Fibroblast of pulmonary artery (primary cell): ENCODE results near the gene CCNI.
A peak's percentile ranks its signal among the peaks of the same experiment; 100 is the strongest.
"Not testable (repeated sequence)": the region's sequence is repeated elsewhere in the genome, so short reads cannot be mapped to it uniquely, and the experiment has no call there.

Source experiments
- DNase-seq: peaks from one replicate; pipeline ENCODE4 v3.0.0-alpha.2; 2010; ENCODE audit warnings: low read depth
- H3K4me3 ChIP-seq: replicated peaks from 2 replicates; pipeline ENCODE4 v1.5.1; 2011; ENCODE audit warnings: low read depth, mild to moderate bottlenecking, control low read depth, low read length, moderate library complexity
- TF ChIP-seq, protein P1 (sequence below): IDR thresholded peaks from 2 replicates; pipeline ENCODE4 v1.5.1; 2011; ENCODE audit warnings: mild to moderate bottlenecking, control low read depth, low read length, inconsistent platforms; ENCODE audit errors: missing control alignments

The CCNI gene

DNA sequence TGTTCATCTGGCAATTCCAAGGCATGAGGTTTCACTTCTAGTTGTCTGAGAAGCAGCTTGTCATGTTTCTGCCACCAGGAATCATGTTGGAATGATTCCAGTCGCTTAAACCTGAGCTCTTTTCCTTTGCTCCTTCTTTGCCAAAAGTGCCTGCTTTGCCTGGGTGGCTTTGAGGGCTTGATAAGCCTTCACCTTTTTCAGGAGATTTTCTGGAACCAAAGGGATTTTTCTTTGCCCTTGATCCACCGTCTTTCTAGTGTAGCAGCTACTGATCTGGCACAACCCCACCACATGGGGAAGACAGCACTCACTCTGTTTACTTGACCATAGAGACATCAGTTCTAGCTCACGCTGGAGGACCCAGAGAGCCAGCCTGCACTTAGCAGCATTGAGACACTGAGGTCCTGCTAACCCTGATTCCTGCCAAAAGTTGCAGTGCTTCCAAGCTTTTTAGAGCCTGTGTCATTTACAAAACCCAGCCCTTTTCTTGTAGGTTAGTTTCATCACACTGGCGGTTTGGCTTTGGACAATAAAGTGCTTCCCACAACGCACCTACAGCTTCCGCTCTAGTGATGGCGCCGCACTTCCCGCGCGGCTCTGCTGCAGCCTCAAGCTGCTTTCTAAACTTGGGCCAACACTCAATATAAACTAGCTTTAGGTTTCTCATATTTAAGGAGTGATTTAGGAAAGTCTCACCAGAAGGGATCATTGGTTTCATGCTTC, 7.3 kb upstream of the CCNI start:
- no peak for DNase-seq
- TF ChIP-seq, protein P1, sequence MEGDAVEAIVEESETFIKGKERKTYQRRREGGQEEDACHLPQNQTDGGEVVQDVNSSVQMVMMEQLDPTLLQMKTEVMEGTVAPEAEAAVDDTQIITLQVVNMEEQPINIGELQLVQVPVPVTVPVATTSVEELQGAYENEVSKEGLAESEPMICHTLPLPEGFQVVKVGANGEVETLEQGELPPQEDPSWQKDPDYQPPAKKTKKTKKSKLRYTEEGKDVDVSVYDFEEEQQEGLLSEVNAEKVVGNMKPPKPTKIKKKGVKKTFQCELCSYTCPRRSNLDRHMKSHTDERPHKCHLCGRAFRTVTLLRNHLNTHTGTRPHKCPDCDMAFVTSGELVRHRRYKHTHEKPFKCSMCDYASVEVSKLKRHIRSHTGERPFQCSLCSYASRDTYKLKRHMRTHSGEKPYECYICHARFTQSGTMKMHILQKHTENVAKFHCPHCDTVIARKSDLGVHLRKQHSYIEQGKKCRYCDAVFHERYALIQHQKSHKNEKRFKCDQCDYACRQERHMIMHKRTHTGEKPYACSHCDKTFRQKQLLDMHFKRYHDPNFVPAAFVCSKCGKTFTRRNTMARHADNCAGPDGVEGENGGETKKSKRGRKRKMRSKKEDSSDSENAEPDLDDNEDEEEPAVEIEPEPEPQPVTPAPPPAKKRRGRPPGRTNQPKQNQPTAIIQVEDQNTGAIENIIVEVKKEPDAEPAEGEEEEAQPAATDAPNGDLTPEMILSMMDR = no peak
- H3K4me3 ChIP-seq = no peak overlapping the region

DNA sequence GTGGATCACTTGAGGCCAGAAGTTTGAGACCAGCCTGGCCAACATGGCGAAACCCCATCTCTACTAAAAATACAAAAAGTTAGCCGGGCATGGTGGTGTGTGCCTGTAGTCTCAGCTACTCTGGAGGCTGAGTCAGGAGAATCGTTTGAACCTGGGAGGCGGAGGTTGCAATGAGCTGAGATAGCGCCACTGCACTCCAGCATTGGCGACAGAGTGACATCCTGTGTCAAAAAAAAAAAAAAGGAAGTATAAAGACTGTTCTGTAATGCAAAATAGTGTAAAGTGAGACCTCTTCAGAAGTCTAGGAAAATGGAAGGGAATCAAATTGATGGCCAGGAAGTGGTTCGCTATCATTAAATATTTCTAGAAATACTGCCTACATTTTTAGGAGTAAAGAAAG, 5.0 kb upstream of the CCNI start:
- DNase-seq, H3K4me3 ChIP-seq: not testable (repeated sequence)

DNA sequence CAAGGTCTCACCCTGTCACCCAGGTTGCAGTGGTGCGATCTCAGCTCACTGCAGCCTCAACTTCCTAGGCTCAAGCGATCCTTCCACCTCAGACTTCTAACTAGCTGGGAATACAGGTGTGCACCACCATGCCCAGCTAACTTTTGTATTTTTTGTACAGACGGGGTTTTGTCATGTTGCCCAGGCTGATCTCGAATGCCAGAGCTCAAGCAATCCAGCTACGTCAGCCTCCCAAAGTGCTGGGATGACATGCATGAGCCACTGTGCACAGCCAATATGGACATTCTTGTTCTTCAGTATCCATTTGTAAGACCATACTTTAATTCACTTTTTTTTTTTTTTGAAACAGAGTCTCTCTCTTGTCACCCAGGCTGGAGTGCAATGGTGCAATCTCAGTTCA, 3.5 kb upstream of the CCNI start:
- H3K4me3 ChIP-seq = no peak overlapping the region
- TF ChIP-seq, protein P1 = no peak

DNA sequence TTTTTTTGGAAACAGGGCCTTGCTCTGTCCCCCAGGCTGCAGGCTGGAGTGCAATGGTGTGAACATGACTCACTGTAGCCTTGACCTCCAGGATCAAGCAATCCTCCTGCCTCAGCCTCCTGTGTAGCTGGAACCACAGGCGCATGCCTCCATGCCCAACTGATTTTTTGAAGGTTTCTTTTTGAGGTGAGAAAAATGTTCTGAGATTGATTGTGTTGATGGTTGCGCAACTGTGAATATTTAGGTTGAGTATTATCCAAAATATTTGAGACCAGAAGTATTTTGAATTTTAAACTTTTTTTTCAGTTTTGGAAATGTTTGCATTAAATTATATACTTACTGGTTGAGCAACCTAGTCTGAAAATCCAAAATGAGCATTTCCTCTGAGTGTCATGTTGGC, 2.6 kb upstream of the CCNI start:
- TF ChIP-seq, protein P1 = no peak
- no peak for DNase-seq
- no peak overlapping the region for H3K4me3 ChIP-seq

More for the DNA sequence above, 3.5 kb upstream of the CCNI start:
- no peak for DNase-seq

DNA sequence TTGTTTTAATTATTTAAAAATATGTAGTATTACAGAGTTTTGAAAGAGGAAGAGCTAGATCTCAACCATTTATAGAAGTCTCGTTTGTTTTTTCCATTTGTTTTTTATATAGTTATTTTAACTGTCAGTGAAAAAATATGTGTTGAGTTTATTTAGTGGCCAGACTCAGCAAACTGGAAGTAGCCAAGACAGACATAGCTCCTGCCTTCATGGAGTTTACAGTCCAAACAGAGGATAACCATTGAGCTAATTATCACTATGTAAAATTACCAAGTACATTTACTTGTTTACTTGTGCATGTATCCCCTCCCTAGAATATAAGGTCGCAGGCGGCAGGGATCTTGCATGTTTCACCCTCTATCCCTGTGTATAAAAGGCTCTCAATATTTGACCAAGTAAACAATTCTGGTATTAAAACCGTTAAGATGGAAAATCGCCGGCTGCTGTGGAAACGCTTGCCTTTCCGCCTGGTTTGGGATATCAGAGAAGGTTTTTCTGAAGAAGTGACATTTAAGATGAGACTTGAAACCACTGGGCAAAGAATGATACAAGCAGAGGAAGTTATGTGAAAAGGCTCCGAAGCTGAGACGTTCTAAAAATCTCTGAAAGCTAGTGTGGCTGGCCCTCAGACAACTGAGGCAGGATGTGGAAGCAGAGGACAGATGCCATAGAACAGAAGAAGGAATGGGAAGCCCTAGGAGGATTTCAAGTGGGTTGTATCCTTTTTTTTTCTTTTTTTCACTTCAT, 1.3 kb upstream of the CCNI start:
- peak overlapping the region; percentile 66 for H3K4me3 ChIP-seq
- TF ChIP-seq, protein P1 = no peak
- DNase-seq = no peak

DNA sequence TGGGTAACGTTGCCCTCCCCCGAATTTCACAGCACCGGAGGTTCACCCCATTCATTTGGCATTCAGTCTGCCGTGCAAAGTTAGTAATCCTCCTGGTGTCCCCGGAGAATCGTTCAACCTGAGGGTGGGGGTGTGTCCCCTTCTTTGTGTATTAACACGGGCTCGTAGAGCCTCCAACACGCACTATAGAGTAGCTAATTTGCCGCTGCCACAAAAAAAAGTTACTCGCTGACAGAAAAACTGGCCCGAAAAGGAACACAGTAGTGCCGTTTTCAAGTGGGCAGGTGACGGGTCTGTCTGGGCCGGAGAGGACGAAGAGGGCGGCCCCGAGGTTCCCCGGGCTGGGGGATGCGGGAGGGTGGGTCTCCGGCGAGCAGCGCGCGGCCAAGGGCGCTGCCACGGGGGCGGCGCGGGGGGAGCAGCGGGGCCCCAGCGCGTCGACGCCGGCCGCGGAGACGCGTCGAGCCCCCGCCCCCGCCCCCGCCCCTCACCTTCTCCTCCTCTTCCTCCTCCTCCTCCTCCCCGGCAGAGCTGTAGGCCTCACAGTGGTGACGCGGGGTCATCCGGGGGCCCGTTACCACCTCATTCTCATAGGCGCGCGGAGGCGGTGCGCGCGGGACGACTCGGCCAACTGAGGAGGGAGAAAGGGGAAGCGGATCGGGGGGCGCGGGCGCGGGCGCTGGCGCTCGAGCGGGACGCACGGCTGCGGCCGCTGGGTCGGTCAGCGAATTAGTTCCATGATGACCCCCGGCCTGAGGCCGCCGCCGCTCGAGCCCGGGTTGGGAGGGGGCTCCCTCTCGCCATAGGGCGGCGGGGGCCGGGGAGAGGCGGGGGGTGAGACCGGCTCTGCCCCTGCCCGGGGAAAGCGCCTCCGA, 571 bp downstream of the CCNI start:
- peak; percentile 72 for DNase-seq
- peak overlapping the region; percentile 66 for H3K4me3 ChIP-seq
- TF ChIP-seq, protein P1 = no peak

DNA sequence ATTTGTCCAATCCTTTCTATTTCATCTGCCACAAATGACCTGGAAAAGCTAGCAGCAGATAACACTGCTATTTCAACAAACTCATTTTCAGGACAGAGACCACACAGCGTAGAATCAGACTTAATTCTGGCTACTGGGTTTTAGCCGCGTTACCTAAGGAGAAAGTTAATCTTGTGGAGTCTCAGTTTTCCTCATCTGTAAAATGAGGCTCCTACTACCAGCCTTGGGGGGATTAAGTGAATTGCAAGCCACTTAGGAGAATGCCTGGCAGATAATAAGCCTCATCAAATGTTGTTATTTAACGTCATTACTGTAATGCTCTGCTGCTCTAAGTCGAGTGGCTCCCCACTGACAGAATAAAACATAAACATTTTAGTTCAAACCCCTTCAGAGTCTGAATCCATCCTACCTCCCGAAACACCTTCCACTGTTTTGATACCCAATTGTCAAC, 1.4 kb downstream of the CCNI start:
- H3K4me3 ChIP-seq = peak overlapping the region; percentile 66
- TF ChIP-seq, protein P1 = no peak
- no peak for DNase-seq
